GM21367 (cell line): Measurements from ENCODE around the gene CEL.
"Not testable (repeated sequence)": the region's sequence is repeated elsewhere in the genome, so short reads cannot be mapped to it uniquely, and the experiment has no call there.

Source experiments
- ATAC-seq: cut with Tn5 transposase; IDR thresholded peaks from one replicate; pipeline ENCODE4 v1.9.1; 2021; ENCODE audit not compliant: unreplicated experiment

The CEL gene

DNA sequence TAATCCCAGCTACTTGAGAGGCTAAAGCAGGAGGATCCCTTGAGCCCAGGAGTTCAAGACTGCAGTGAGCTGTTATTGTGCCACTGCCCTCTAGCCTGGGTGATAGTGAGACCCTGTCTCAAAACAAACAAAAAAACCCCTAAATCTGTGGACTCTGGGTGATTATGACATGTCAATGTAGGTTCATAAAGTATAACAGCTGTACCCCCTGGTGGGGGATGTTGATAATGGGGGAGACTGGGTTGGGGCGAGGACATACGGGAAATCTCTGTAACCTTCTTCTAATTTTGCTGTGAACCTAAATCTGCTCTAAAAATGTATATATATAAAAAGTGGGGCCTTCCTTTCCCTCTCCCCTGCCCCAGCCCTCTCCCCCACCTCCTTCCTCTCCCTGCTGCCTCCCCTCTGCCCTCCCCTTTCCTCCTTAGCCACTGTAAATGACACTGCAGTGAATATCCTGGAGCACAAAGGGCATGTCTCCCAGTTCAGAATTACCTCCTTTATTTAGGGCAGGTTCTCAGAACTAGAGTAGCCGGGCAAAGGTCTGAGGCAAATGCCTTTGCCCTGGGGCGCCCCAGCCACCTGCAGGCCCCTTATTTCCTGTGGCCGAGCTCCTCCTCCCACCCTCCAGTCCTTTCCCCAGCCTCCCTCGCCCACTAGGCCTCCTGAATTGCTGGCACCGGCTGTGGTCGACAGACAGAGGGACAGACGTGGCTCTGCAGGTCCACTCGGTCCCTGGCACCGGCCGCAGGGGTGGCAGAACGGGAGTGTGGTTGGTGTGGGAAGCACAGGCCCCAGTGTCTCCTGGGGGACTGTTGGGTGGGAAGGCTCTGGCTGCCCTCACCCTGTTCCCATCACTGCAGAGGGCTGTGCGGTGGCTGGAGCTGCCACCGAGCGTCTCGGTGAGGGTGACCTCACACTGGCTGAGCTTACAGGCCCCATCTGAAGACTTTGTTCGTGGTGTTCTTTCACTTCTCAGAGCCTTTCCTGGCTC, 19.3 kb downstream of the CEL start:
- ATAC-seq, result not testable (repeated sequence)

DNA sequence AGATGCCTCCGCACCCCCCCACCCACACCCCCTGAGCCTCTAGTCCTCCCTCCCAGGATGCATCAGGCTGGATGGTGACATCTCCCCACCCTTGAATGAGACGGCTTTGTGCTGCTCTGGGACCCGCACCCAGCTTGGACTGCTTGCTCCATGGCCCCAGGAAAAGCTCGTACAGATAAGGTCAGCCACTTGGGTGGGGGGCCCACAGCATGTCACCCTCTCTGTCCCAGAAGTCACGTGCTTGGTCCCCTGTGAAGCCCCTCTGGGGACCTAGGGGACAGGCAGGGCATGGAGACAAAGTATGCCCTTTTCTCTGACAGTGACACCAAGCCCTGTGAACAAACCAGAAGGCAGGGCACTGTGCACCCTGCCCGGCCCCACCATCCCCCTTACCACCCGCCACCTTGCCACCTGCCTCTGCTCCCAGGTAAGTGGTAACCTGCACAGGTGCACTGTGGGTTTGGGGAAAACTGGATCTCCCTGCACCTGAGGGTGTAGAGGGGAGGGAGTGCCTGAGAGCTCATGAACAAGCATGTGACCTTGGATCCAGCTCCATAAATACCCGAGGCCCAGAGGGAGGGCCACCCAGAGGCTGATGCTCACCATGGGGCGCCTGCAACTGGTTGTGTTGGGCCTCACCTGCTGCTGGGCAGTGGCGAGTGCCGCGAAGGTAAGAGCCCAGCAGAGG, 20.3 kb downstream of the CEL start:
- ATAC-seq, result not testable (repeated sequence)

DNA sequence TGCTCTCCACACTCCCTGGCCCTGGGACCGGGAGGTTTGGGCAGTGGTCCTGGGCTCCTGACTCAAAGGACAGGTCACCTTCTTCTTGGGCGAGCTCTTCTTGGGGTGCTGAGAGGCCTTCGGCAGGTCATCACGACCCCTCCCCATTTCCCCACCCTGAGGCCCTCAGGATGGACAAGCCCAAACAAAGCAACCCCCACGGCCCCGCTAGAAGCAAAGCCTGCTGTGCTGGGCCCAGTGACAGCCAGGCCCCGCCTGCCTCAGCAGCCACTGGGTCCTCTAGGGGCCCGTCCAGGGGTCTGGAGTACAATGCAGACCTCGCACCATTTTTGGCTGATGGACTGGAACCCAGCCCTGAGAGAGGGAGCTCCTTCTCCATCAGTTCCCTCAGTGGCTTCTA, 21.9 kb downstream of the CEL start:
- not testable (repeated sequence) for ATAC-seq

DNA sequence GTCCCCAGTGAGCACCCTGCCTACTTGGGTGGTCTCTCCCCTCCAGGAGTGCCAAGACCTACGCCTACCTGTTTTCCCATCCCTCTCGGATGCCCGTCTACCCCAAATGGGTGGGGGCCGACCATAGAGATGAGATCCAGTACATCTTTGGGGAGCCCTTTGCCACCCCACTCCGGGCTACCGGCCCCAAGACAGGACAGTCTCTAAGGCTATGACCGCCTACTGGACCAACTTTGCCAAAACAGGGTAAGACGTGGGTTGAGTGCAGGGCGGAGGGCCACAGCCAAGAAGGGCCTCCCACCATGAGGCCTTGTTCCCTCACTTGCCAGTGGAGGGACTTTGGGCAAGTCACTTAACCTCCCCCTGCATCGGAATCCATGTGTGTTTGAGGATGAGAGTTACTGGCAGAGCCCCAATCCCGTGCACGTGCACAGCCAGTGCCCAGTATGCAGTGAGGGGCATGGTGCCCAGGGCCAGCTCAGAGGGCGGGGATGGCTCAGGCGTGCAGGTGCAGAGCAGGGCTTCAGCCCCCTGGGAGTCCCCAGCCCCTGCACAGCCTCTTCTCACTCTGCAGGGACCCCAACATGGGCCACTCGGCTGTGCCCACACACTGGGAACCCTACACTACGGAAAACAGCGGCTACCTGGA, 24.6 kb downstream of the CEL start:
- not testable (repeated sequence) for ATAC-seq

DNA sequence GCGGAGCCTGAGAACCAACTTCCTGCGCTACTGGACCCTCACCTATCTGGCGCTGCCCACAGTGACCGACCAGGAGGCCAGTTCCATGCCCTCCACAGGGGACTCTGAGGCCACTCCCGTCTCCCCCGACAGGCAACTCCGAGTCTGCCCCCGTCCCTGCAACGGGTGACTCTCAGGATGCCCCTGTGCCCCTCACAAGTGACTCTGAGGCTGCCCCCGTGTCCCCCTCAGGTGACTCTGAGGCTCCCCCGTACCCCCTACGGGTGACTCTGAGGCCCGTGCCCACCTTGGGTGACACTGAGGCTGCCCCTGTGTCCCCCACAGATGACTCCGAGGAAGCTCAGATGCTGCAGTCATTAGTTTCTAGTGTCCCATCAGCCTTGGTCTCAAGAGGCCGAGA, 25.1 kb downstream of the CEL start:
- ATAC-seq, result no peak

DNA sequence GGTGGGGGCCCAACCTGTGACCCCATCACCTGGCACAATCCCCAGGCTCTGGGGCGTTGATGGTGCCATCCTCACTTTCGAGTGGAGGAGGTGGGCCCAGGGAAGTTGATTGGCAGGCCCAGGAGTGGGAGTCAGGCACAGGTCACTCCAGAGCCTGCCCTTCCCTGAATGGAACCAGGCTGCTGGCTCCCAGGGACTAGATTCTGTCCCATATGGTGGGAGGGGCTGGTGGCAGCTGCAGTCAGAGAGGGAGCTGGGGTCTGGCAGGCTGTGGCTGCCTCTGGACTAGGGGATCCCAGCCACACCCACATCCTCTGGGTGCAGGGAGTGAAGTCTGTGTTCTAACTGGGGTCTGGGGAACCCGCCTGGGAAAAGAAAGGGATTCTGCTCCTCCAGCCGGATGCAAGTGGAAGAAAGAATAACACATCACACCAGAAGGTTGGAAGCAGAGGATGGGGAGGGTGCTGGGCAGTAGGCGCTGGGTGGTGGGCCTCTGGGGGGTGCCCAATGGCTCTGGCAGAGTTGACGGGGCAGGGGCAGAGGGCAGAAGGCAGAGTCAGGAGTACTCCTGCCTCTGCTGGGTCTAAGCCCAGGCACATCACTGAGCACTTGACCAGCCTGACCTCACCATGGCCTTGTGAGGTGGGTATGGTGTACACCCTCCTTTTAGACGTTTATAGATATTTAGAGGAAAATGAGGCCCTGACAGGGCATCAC, 25.8 kb downstream of the CEL start:
- no peak for ATAC-seq

DNA sequence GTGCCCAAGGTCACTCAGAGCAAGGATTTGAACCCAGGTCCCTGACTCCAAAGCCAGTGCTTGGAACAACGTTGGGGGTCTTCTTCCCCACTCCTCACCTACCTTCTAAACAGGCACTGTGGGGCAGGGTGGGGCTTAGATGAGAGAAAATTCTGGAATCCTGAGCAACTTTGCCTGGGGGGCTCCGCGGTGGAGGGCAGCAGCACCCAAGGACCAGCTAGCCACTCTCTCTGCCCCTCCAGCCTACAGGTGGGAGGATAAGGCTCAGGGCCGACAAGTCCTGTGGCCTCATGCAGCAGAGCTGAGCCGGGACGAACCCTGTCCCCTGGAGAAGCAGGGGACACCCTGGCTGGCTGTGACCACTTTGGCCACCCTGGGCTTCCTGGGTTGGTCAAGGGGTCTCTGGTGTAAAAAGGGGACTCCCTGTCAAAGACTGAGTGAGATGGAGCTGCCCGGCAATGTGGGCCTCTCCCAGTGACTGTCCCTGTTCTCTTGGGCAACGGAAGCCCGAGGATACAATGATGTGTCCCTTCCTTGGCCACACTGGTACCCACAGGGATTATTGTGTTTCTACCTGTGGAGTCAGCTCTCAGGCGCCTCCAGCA, 26.5 kb downstream of the CEL start:
- no peak for ATAC-seq

DNA sequence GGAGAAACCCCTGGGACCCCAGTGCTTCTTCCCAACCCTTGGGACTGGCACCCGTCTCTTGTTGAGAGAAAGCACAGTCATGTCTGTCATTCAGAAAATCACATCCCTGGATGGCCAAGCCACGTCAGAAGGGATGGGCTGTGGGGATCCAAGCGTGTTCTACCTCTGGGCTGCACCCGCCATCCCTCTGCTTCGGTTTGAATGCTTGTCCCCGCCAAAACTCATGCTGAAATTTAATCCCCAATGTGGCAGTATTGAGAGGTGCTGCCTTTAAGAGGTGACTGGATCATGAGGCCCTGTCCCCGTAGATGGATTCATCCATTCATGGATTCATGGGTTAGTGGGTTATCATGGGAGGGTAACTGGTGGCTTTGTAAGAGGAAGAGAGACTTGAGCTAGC, 27.0 kb downstream of the CEL start:
- ATAC-seq, result no peak

DNA sequence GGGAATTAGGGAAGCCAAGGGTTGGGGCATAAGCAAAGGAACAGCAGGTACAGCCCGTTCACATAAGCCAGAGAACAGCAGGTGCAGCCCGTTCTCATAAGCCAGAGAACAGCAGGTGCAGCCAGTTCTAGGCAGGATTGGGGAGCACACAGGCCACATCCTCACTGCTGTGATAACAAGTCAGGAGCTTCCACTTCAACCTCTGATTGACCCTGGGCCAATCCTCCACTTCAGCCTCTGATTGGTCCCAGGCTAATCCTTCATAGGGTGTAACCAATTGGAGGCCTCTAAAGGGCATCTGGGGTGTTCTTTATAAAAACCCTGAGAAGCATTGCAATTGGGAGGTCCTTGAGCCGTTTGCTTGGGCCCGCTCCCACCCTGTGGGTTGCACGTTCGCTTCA, 27.5 kb downstream of the CEL start:
- ATAC-seq, result no peak

DNA sequence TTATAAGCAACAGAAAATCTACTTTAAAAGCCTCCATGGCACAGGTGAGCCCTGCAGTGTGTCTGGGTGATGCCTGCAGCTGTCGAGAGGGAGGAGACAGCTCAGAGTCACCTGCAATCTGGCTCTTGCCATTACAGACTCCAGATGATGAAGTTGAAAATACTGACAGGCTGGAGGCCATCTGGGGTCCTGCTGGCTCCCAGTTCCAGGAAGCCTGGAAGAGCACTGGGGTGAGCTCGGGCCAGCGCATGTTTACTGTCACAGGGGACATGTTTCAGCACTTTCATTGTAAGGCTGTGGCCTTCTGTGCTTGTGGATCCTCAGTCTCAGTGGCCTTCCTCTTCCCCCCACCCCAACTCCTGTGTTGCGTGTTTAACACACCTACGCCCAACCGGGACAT, 28.4 kb downstream of the CEL start:
- ATAC-seq, result no peak

DNA sequence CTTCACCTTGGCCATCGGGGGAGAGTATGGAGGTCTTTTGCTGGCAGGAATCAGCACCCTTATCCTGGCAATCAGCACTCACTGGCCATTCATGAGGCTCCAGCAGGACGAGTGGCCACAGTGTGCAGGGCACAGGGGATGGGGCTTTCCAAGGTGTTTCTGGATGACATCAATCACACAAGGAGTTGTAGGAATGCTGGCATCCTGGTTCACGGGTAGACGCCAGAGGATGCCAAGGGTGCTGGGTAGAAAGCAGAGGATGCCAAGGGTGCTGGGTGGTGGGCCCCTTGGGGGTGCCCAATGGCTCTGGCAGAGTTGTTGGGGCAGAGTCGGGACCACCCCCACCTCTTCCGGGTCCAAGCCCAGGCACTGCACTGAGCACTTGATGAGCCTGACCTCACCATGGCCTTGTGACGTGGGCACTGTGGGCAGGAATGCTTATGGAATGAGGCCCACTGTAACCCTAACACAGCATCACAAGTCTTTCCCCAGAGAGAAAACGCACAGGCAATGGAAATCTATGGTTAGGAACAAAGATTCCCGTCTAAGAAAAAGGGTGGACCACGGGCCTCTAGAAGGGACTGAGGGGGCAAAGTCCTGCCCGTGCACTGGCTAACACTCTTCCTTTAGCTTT, 29.1 kb downstream of the CEL start:
- no peak for ATAC-seq

DNA sequence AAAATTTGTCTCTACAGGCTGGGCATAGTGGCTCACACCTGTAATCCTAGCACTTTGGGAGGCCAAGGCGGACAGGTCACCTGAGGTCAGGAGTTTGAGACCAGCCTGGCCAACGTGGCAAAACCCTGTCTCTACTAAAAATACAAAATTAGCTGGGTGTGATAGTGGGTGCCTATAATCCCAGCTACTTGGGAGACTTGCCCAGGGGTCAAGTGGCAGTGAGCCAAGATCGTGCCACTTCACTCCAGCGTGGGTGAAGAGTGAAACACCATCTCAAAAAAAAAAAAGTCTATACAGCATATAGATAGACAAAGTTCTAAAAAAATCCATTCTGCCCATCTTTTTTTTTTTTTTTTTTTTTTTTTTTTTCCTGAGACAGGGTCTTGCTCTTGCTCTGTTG, 32.6 kb downstream of the CEL start:
- not testable (repeated sequence) for ATAC-seq

DNA sequence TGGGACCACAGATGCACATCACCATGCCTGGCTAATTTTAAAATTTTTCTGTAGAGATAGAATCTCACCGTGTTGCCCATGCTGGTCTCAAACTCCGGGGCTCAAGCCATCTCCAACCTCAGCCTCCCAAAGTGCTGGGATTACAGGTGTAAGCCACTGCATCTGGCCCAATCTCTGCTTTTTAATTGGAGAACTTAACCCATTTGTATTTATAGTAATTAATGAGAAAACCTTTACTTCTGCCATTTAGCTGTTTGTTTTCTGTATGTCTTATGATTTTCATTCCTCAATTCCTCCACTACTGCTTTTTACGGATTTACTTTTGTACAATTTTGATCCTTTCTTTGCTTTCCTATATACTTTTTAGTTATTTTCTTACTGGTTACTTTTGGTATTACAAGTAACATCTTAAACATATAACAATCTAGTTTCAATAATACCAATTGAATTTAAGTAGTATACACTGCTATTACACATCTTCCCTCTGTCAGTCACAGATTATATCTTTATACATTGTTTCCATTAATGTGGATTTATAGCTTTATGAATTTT, 33.1 kb downstream of the CEL start:
- no peak for ATAC-seq

DNA sequence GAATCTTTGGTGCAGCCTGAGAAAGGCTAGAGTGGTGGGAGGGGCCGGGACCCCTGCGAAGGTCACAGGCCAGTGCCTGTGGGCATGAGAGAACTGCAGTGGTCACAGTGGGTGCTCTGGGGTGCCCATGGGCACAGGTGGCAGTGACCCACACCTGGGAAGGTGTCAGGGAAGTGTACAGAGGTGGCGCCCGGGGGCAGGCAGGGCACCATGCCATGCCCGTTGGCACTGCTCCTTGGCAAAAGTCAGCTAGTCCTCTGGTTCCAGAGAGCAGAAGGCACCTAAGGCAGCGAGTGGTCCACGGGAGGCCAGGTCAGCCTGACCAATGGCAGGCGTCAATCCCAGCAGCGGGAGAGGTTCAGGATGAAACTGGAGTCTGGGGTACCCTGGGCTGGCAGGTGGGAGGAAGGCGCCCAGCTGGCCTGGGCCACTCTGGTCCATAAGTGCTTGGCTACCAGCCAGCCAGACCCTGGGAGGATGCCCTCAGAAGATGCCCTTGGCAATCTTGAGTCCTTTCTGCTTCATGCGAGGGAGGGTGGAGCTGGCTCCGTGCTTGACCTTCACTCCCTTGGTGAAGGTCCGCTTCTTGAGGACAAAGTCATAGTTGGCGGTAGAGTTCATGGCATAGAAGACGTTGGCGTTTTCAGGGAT, 36.4 kb downstream of the CEL start:
- no peak for ATAC-seq

DNA sequence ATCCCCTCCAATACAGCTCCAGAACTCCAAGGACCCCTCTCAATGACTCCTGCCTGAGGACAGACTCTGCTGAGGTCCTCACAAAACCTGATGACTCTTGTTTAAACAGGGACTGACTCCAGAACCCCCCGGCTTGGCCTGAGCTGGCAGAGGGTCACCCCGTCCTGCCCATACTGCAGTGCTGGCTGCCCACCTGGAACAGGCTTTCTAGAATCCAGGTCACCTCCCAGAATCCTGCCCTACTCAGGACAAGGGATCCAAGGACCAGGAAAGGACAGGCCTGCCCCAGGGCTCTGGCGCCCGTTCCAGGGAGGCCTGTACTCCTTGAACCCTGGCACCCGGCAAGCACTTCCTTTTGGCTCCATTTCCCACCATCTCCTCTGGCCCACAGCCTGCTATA, 37.1 kb downstream of the CEL start:
- no peak for ATAC-seq

DNA sequence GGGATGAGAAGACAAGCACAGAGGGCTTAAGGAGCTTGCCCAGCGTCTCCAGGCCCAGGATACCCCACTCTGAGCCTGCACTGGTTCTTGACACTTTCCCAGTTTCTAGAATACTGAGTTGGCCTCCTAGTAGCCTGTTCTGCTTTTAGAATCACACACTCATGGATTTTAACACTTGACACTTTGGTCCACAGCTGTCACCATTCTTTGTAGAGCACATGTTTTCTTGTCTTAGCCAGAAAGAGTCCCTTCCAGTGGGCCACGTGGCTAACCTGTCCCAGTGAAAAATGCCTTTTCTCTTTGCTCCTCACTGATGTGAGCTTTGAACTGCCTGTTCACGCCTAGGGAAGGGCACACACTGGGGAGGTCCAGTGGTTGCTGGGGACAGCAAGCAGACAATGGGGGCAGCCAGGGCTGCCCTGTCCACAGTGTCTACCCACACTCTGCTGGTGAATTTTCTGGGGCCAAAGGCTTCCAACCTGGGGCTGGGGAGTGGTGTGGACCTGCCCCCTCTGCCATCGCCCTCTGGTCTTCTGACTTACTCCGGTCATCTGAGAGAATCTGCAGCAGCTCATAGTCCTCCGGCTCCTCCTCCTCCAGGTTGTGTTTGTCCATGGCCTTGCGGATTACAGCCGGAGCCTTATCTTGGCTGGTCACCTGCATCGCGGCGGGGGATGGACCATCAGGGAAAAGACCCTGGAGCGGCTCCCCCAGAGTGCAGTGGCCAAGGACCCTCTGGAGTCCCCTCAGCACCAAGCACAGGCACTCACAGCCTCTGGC, 38.1 kb downstream of the CEL start:
- no peak for ATAC-seq

DNA sequence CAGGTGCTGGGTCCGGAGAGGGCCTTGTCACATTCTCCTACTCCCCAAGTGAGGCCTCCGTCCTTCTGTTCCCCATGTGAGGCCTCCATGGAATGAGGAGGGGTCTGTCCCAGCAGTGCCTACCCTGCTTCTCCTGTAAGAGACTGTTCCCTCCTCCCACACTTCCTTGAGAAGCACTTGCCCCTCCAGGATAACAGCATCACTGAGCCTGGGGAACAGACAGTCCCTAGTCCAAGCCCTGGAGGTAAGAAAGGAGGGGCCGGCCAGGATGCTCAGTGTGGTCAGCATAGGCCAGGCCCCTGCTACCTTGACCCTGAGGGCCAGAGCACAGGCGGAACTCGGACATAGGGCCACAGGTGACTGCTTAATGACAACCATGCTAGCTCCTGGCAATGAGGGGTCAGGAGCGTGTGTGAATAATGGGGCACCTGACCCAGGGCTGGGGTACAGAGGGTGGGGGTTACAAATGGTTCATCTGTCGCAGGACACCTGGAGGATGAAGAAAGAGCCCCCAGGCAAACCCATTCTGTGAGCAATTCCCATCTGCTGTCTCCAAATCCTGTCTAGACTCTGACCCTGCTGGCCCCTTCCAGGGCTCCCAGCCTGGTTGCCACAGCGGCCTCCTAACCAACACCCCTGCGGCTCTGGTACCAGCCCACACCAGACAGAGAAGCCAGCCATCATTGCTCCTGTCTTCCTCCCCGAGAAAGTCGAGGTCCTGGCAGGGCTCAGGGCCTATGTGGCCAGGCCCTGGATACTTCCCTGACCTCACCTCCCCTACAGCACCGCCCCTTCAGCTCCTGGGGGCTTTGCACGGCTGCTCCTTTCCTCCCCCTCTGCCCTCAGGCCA, 39.0 kb downstream of the CEL start:
- no peak for ATAC-seq
